ENCODE measurements around the gene GRK6. TPM values are rescaled to one million over a fixed set of nuclear protein-coding genes. Genes with fewer than 3 reads are reported as not detected.

The GRK6 gene
- total and polyA plus RNA-seq, 3 donors from 2014 or later, result 32.6 to 57.0 (median 51.8) TPM

GRCh38 chr5:177459819-177460628, 33.5 kb downstream of the GRK6 start:
- Histone ChIP-seq H3K4me1 (peaks cover 4% of the 10 kb centered on the region), H3K4me3 (no peak overlapping the region), H3K36me3 (ENCODE audit: low read depth, missing control alignments) (no peaks in the 10 kb centered on the region), H3K9me3 (no peaks in the 10 kb centered on the region), H3K27me3 (no peaks in the 10 kb centered on the region), H3K27ac (no peak overlapping the region)
- 91 to 93% methylated on average over 18 to 26 of the region's 28 CpGs for WGBS, 2 donors
- intact Hi-C loops (cut with DNase I; ENCODE audit: low total_unique reads), result loop anchor here (5.0 kb wide), 1 partner anchor 58 kb away; the partner anchor contains the start of gene PFN3
- no peak for DNase-seq
- TF ChIP-seq POLR2A (IDR thresholded peaks at IDR 0.05), result no peak
- no peak for TF ChIP-seq CTCF (IDR thresholded peaks at IDR 0.05)

- intact Hi-C loops (cut with DNase I; ENCODE audit: low total_unique reads), result no loop called here
- Histone ChIP-seq H3K4me1 (no peaks in the 10 kb centered on the region), H3K9me3 (no peaks in the 10 kb centered on the region), H3K27me3 (no peaks in the 10 kb centered on the region), H3K27ac (no peak overlapping the region), H3K4me3 (no peak overlapping the region), H3K36me3 (ENCODE audit: low read depth, missing control alignments) (no peaks in the 10 kb centered on the region)
- 80 to 88% methylated on average over 23 to 27 of the region's 27 CpGs for WGBS, 2 donors
- no peak for TF ChIP-seq CTCF (IDR thresholded peaks at IDR 0.05)
- no peak for TF ChIP-seq POLR2A (IDR thresholded peaks at IDR 0.05)
- DNase-seq, result no peak
Observed at GRCh38 chr5:177462021-177462670, 35.7 kb downstream of the GRK6 start.

GRCh38 chr5:177465044-177465443, 38.6 kb downstream of the GRK6 start:
- DNase-seq, result no peak
- H3K4me3 ChIP-seq, result no peak overlapping the region
- no peaks in the 10 kb centered on the region for H3K4me1 ChIP-seq
- H3K27me3 ChIP-seq, result no peaks in the 10 kb centered on the region
- TF ChIP-seq CTCF (IDR thresholded peaks at IDR 0.05) (no peak), POLR2A (IDR thresholded peaks at IDR 0.05) (no peak)
- no peaks in the 10 kb centered on the region for H3K9me3 ChIP-seq
- H3K27ac ChIP-seq, result no peak overlapping the region
- 87 to 93% methylated on average over 11 of the region's 11 CpGs for WGBS, 2 donors
- intact Hi-C loops (cut with DNase I; ENCODE audit: low total_unique reads), result no loop called here
- no peaks in the 10 kb centered on the region for H3K36me3 ChIP-seq (ENCODE audit: low read depth, missing control alignments)

GRCh38 chr5:177466861-177467260, 40.4 kb downstream of the GRK6 start:
- 94 to 96% methylated on average over 24 to 25 of the region's 25 CpGs for WGBS, 2 donors
- no peaks in the 10 kb centered on the region for H3K36me3 ChIP-seq (ENCODE audit: low read depth, missing control alignments)
- TF ChIP-seq POLR2A (IDR thresholded peaks at IDR 0.05), result no peak
- no peak for TF ChIP-seq CTCF (IDR thresholded peaks at IDR 0.05)

More at GRCh38 chr5:177466861-177467260, 40.4 kb downstream of the GRK6 start:
- Histone ChIP-seq H3K4me3 (no peak overlapping the region), H3K27me3 (no peaks in the 10 kb centered on the region), H3K4me1 (peaks cover 6% of the 10 kb centered on the region), H3K9me3 (no peaks in the 10 kb centered on the region), H3K27ac (no peak overlapping the region)
- intact Hi-C loops (cut with DNase I; ENCODE audit: low total_unique reads), result no loop called here
- no peak for DNase-seq
